ENCODE results near the gene TMEM52. TPM values are rescaled to one million over a fixed set of nuclear protein-coding genes. Genes with fewer than 3 reads are reported as not detected.
A peak's percentile ranks its signal among the peaks of the same experiment; 100 is the strongest.

TMEM52 gene
- total and polyA plus RNA-seq, 9 of the 15 experiments (the other 6 are each of a cell fraction or from before 2014, with no cell fraction given) = 0.37 to 22.5 (median 6.8) TPM

GRCh38 chr1:1883092-1883873, 35.8 kb downstream of the TMEM52 start (continued):
- TF ChIP-seq, protein P1, sequence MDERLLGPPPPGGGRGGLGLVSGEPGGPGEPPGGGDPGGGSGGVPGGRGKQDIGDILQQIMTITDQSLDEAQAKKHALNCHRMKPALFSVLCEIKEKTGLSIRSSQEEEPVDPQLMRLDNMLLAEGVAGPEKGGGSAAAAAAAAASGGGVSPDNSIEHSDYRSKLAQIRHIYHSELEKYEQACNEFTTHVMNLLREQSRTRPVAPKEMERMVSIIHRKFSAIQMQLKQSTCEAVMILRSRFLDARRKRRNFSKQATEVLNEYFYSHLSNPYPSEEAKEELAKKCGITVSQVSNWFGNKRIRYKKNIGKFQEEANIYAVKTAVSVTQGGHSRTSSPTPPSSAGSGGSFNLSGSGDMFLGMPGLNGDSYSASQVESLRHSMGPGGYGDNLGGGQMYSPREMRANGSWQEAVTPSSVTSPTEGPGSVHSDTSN (CRISPR knock-in tag; IDR thresholded peaks at IDR 0.05; ENCODE audit: low read depth) = no peak
- TF ChIP-seq, protein P1 (tag; conservative IDR thresholded peaks at IDR 0.05; ENCODE audit: low read depth) = 0 out of 2 replicates have a peak, but pooled peaks have one; percentile 27
- TF ChIP-seq MAZ (CRISPR knock-in tag; conservative IDR thresholded peaks at IDR 0.05 in 1 of 2, IDR thresholded peaks at IDR 0.05 in 1 of 2) (peak in 1 of 2 experiments; percentile 45; a peak in 1 of 4 replicates), FOSL1 (tag; conservative IDR thresholded peaks at IDR 0.05) (peak; percentile 45), ZKSCAN3 (CRISPR knock-in tag; IDR thresholded peaks at IDR 0.05) (no peak), MTA2 (IDR thresholded peaks at IDR 0.05; ENCODE audit: low read depth) (peak; percentile 78), ZFP30 (CRISPR knock-in tag; IDR thresholded peaks at IDR 0.05; ENCODE audit: borderline replicate concordance) (no peak), RNF2 (IDR thresholded peaks at IDR 0.05) (peak; percentile 83), CBFA2T2 (conservative IDR thresholded peaks at IDR 0.05) (peak; percentile 93), ATF7 (IDR thresholded peaks at IDR 0.05) (peak; percentile 71), NONO (IDR thresholded peaks at IDR 0.05; ENCODE audit: low read depth in 2 of 2, low read length in 1 of 2) (peak in 1 of 2 experiments; percentile 27; a peak in 1 of 4 replicates), TCF3 (CRISPR knock-in tag; IDR thresholded peaks at IDR 0.05) (peak; percentile 86), MEF2D (tag; conservative IDR thresholded peaks at IDR 0.05; ENCODE audit: low read depth) (peak; percentile 63; the same call in 1 of the 2 replicates), KHSRP (IDR thresholded peaks at IDR 0.05) (no peak), PHB (CRISPR knock-in tag; IDR thresholded peaks at IDR 0.05) (no peak), SAFB2 (IDR thresholded peaks at IDR 0.05; ENCODE audit: borderline replicate concordance, low read depth, low read length, severe bottlenecking) (no peak)
- TF ChIP-seq, protein P2, sequence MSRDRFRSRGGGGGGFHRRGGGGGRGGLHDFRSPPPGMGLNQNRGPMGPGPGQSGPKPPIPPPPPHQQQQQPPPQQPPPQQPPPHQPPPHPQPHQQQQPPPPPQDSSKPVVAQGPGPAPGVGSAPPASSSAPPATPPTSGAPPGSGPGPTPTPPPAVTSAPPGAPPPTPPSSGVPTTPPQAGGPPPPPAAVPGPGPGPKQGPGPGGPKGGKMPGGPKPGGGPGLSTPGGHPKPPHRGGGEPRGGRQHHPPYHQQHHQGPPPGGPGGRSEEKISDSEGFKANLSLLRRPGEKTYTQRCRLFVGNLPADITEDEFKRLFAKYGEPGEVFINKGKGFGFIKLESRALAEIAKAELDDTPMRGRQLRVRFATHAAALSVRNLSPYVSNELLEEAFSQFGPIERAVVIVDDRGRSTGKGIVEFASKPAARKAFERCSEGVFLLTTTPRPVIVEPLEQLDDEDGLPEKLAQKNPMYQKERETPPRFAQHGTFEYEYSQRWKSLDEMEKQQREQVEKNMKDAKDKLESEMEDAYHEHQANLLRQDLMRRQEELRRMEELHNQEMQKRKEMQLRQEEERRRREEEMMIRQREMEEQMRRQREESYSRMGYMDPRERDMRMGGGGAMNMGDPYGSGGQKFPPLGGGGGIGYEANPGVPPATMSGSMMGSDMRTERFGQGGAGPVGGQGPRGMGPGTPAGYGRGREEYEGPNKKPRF (IDR thresholded peaks at IDR 0.05; ENCODE audit: low read depth, low read length) = no peak
- TF ChIP-seq, protein P3, sequence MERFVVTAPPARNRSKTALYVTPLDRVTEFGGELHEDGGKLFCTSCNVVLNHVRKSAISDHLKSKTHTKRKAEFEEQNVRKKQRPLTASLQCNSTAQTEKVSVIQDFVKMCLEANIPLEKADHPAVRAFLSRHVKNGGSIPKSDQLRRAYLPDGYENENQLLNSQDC (CRISPR knock-in tag; IDR thresholded peaks at IDR 0.05) = no peak

All from K562 (cell line).